HEK293T (cell line): ENCODE results near the gene LRRC51.
"Not testable (repeated sequence)": the region's sequence is repeated elsewhere in the genome, so short reads cannot be mapped to it uniquely, and the experiment has no call there.

Experiments
- CTCF ChIA-PET: fragments of 350-600 bp; formaldehyde crosslinking; extraction: SDS; loops from one replicate; lab custom pipeline; 2021; ENCODE audit warnings: antibody characterized with exemption, inconsistent platforms; lab: Yijun Ruan, JAX
- POLR2A ChIA-PET: fragments of 350-600 bp; formaldehyde crosslinking; extraction: SDS; loops from one replicate; lab custom pipeline; 2020; ENCODE audit warnings: antibody characterized with exemption, inconsistent platforms; lab: Yijun Ruan, JAX
- DNase-seq: peaks from one replicate; pipeline ENCODE4 v3.0.0; 2012; ENCODE audit warnings: mixed read lengths; ENCODE audit errors: extremely low spot score
- ARNT ChIP-seq: fragments of 450-650 bp; IDR thresholded peaks from 2 replicates; pipeline ENCODE4 v1.6.1; 2017; ENCODE audit warnings: mild to moderate bottlenecking
- BHLHE40 ChIP-seq: fragments of 450-650 bp; IDR thresholded peaks from 2 replicates; pipeline ENCODE4 v1.6.1; 2016; ENCODE audit warnings: mild to moderate bottlenecking, moderate library complexity, borderline replicate concordance
- CTBP1 ChIP-seq: fragments of 450-650 bp; IDR thresholded peaks from 2 replicates; pipeline ENCODE4 v1.6.1; 2016; ENCODE audit warnings: borderline replicate concordance
- ELF4 ChIP-seq: fragments of 450-650 bp; IDR thresholded peaks from 2 replicates; pipeline ENCODE4 v1.6.1; 2017; ENCODE audit warnings: antibody characterized with exemption
- FOXA1 ChIP-seq: fragments of 450-650 bp; IDR thresholded peaks from 2 replicates; pipeline ENCODE4 v1.6.1; 2016; ENCODE audit warnings: mild to moderate bottlenecking
- FOXK2 ChIP-seq: fragments of 450-650 bp; IDR thresholded peaks from 2 replicates; pipeline ENCODE4 v1.6.1; 2016; ENCODE audit warnings: mild to moderate bottlenecking
- FOXM1 ChIP-seq: fragments of 450-650 bp; IDR thresholded peaks from 2 replicates; pipeline ENCODE4 v1.6.1; 2017; ENCODE audit warnings: mild to moderate bottlenecking, borderline replicate concordance
- HDGF ChIP-seq: fragments of 450-650 bp; IDR thresholded peaks from 2 replicates; pipeline ENCODE4 v1.6.1; 2017; ENCODE audit warnings: antibody characterized with exemption, borderline replicate concordance
- L3MBTL2 ChIP-seq: fragments of 450-650 bp; conservative IDR thresholded peaks from 2 replicates; pipeline ENCODE4 v1.6.1; 2016; ENCODE audit warnings: mild to moderate bottlenecking
- LEF1 ChIP-seq: fragments of 450-650 bp; IDR thresholded peaks from 2 replicates; pipeline ENCODE4 v1.6.1; 2017; ENCODE audit warnings: mild to moderate bottlenecking, borderline replicate concordance
- NFRKB ChIP-seq: fragments of 450-650 bp; IDR thresholded peaks from 2 replicates; pipeline ENCODE4 v1.6.1; 2016; ENCODE audit warnings: mild to moderate bottlenecking, moderate library complexity
- PKNOX1 ChIP-seq: fragments of 450-650 bp; IDR thresholded peaks from 2 replicates; pipeline ENCODE4 v1.6.1; 2016
- SP1 ChIP-seq: fragments of 450-650 bp; IDR thresholded peaks from 2 replicates; pipeline ENCODE4 v1.6.1; 2017
- SUZ12 ChIP-seq: fragments of 450-650 bp; IDR thresholded peaks from 2 replicates; pipeline ENCODE4 v1.6.1; 2016; ENCODE audit warnings: mild to moderate bottlenecking
- TARDBP ChIP-seq: fragments of 450-650 bp; IDR thresholded peaks from 2 replicates; pipeline ENCODE4 v1.6.1; 2016
- ZNF384 ChIP-seq: fragments of 450-650 bp; IDR thresholded peaks from 2 replicates; pipeline ENCODE4 v1.6.1; 2016

LRRC51 gene

GRCh38 chr11:72132646-72133045 is 52.0 kb downstream of the LRRC51 start:
- TF ChIP-seq L3MBTL2 (no peak), SP1 (no peak)
- POLR2A ChIA-PET: no interaction called here
- no peak for DNase-seq
- CTCF ChIA-PET: no interaction called here

GRCh38 chr11:72135473-72135872 is 54.8 kb downstream of the LRRC51 start, which contains the start of gene FOLR3:
TSS of gene FOLR3 (plus strand) at chr11:72135725. CDS start at chr11:72135953, 228 bp downstream.
- CTCF ChIA-PET, DNase-seq, POLR2A ChIA-PET: not testable (repeated sequence)

- POLR2A ChIA-PET: no interaction called here
- CTCF ChIA-PET: interaction anchor here (0.6 kb wide), 1 partner anchor 30 kb away, joined by 3 read pairs; no protein-coding TSS in a partner anchor
- TF ChIP-seq FOXA1: no peak
- no peak for DNase-seq
Measured at GRCh38 chr11:72135891-72136683, 55.4 kb downstream of the LRRC51 start.

GRCh38 chr11:72136684-72137262 is 56.1 kb downstream of the LRRC51 start:
- TF ChIP-seq L3MBTL2 (no peak), SP1 (no peak), ELF4 (no peak), BHLHE40 (no peak)
- DNase-seq: no peak
- ChIA-PET POLR2A (no interaction called here), CTCF (interaction anchor here (0.6 kb wide), 1 partner anchor 29 kb away, joined by 3 read pairs; no protein-coding TSS in a partner anchor)

- no peak for TF ChIP-seq CTBP1
- no peak for TF ChIP-seq FOXM1
- no peak for TF ChIP-seq BHLHE40
- TF ChIP-seq ARNT: no peak
- no peak for TF ChIP-seq LEF1
- no peak for TF ChIP-seq SP1
- TF ChIP-seq ZNF384: no peak
- no peak for TF ChIP-seq TARDBP
- TF ChIP-seq L3MBTL2: no peak
- POLR2A ChIA-PET: interaction anchor here (1.4 kb wide), 1 partner anchor 26 kb away, joined by 4 read pairs; the partner anchor contains the start of gene ANAPC15
- DNase-seq: no peak
- CTCF ChIA-PET: no interaction called here
Measured at GRCh38 chr11:72138821-72139390, 58.3 kb downstream of the LRRC51 start.

- TF ChIP-seq SP1: no peak
- no peak for TF ChIP-seq ZNF384
- TF ChIP-seq BHLHE40: no peak
- no peak for TF ChIP-seq HDGF
- no peak for TF ChIP-seq FOXA1
- TF ChIP-seq TARDBP: no peak
- TF ChIP-seq NFRKB: no peak
- no peak for TF ChIP-seq FOXK2
- no peak for TF ChIP-seq ELF4
- TF ChIP-seq L3MBTL2: no peak
- no peak for TF ChIP-seq ARNT
- TF ChIP-seq FOXM1: no peak
- no peak for TF ChIP-seq LEF1
- no peak for TF ChIP-seq PKNOX1
- no peak for DNase-seq
- POLR2A ChIA-PET: interaction anchor here (1.4 kb wide), 1 partner anchor 27 kb away, joined by 4 read pairs; the partner anchor contains the start of gene ANAPC15
- CTCF ChIA-PET: no interaction called here
Measured at GRCh38 chr11:72139500-72139899, 58.9 kb downstream of the LRRC51 start.

GRCh38 chr11:72140661-72141060 is 60.0 kb downstream of the LRRC51 start:
- ChIA-PET CTCF (no interaction called here), POLR2A (no interaction called here)
- TF ChIP-seq TARDBP: no peak
- TF ChIP-seq ARNT: no peak
- no peak for TF ChIP-seq SUZ12
- no peak for TF ChIP-seq ELF4
- no peak for DNase-seq

GRCh38 chr11:72141066-72141465 is 60.4 kb downstream of the LRRC51 start:
- no peak for TF ChIP-seq ELF4
- no peak for TF ChIP-seq SP1
- TF ChIP-seq SUZ12: no peak
- TF ChIP-seq TARDBP: no peak
- no peak for TF ChIP-seq HDGF
- CTCF ChIA-PET: no interaction called here
- no peak for DNase-seq
- POLR2A ChIA-PET: interaction anchor here (1.0 kb wide), 1 partner anchor 29 kb away, joined by 3 read pairs; the partner anchor contains the start of gene ANAPC15

- POLR2A ChIA-PET: interaction anchor here (1.0 kb wide), 1 partner anchor 30 kb away, joined by 3 read pairs; the partner anchor contains the start of gene ANAPC15
- DNase-seq, CTCF ChIA-PET: not testable (repeated sequence)
Measured at GRCh38 chr11:72142086-72142485, 61.4 kb downstream of the LRRC51 start.

GRCh38 chr11:72142543-72142942 is 61.9 kb downstream of the LRRC51 start:
- CTCF ChIA-PET, DNase-seq: not testable (repeated sequence)
- POLR2A ChIA-PET: interaction anchor here (2.2 kb wide), 1 partner anchor 30 kb away, joined by 7 read pairs; the partner anchor contains the start of gene ANAPC15
